DLD1 (cell line): ENCODE data around the gene THSD7B.
"Not testable (repeated sequence)": the region's sequence is repeated elsewhere in the genome, so short reads cannot be mapped to it uniquely, and the experiment has no call there.

ENCODE experiments used
- in situ Hi-C: cut with HindIII; loops from 2 replicates; pipeline ENCODE4 v1.10.0; 2017; ENCODE audit warnings: low sequenced_read_pairs

The THSD7B gene

DNA sequence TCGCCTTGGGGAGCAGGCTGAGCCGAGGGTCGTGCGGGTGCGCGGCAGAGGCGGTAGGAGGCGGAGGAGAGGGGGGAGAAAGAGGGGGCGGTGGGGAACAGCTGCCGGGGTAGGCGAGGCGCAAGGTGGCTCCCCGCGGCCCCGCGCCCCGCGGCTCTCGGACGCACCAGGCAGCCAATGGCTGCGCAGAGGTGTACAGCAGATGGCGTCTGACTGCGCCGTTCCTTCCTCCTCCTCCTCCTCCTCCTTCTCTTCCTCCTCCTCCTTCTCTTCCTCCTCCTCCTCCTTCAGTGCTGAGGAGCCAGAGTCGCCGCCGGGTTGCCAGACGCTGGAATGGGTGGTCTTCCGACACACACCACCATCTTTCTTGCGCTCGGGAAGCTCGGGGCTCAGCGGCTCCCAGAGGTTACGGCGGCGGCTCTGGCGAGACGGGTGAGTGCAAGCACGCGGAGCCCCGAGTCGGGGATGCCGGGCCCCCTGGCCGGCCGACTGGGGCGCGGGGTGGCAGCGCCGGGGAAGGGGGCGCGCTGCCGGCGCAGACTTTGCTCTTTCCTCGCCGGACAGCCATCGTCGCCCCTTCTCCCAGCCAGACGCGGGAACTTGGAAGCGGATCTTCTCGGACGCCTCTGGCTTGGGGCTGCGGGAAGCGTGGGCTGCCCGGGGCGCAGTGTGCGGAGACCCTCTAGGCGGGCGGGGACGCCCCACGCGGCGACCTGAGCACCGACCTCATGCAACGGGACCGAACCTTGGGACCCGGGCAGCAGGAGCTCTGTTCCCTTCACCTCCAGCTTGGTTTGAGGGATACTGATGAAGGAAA is at the start of gene THSD7B:
Gene THSD7B (plus strand): TSS at position 290 of the 817 bp plus-strand sequence. CDS start 116,634 bp downstream, outside the sequence.
- in situ Hi-C loops = no loop called here

GRCh38 chr2:136718273-136718672 is 47.1 kb upstream of the THSD7B start:
- in situ Hi-C loops = no loop called here

DNA sequence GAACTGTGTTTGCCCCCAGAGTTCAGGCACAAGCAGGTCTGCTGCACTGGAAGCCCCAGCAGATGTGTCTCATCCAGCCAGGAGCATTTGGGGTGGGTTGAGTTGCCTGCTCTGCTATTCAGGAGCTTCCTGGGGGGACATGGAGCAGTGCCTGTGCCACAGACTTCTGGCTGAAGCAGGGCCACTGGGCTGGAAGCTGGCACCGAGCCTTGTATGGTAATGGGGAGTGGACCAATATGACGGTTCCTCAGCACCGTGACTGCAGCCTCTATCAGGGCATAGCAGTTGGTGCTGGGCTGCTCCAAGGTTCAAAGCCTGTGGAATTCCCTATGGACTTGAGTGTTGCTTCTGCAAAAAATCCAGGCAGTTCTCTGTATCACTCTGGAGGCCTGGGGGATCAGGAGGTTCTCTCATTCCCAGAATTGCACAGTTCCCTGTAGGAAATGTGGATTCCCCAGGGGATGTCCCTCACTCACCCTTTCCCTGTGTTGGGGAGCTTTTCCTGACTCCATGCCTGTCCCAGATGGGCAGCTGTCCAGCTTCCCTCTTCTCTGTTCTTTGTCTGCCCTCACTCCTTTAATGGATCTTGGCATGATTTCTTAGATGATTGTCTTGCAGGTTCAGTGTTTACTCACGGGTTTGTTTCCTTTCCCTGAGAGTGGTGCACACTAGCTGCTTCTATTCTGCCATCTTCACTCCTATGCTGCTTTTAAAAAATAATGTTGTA is 37.2 kb upstream of the THSD7B start:
- in situ Hi-C loops = no loop called here

DNA sequence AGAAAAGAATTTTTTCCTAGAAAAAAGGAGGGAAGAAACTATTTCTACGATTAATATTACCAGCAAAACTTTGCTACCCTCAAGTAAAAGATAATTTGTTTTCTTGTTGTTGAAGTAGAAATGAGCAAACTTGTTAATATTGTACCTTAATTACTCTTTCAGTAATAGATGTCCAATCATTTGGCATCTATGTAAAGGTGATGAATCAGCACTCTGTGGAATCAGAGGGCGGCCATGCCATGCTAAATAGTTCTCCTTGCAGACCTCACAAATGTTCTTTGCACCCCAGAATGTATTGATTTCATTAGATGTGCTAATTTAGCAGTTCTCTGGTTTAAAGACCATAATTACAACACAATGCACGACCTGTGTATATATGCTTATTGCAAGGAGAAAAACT is 29.1 kb upstream of the THSD7B start:
- in situ Hi-C loops = no loop called here

DNA sequence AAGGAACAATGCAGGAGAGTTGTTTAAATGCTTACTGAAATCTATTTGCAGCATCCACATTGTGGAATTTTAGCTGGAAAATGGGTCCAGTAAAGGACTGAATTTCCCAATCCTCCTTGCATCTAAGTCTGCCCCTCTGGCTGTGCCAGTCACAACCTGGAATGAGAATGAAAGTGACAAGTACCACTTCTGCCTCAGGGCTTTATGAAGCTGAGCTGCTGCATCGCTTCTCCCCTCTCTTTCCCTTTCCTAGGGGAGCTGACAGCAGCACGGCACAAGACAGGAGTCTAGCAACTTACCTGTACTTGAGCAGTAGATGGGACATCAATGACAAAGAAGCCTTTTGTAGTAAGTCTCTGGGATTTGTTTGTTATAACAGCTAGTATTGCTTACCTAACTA is 27.3 kb upstream of the THSD7B start:
- in situ Hi-C loops = no loop called here

GRCh38 chr2:136741471-136741870 is 23.9 kb upstream of the THSD7B start:
- in situ Hi-C loops = no loop called here

GRCh38 chr2:136750065-136750464 is 15.3 kb upstream of the THSD7B start:
- in situ Hi-C loops = no loop called here

- in situ Hi-C loops = no loop called here
Measured at GRCh38 chr2:136751406-136751805, 13.9 kb upstream of the THSD7B start.

GRCh38 chr2:136758504-136758903 is 6.8 kb upstream of the THSD7B start:
- in situ Hi-C loops = not testable (repeated sequence)

GRCh38 chr2:136764452-136765255 is 691 bp upstream of the THSD7B start:
- in situ Hi-C loops = no loop called here

DNA sequence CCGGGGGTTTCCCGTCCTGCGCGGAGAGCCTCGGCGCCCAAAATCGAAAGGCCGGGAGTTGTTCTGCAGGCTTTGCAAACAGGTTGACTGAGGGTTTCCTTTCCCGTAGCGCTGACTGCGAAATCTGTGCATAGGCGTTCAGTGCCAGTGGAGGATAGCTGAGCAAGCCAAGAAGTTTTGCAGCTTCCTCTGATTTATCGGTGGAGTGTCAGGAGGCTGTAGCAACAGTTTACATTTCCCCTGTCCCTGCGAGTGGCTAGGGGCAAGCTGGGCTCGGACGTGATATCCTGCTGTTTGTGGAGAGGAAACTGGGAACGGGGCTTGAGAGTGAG is 694 bp downstream of the THSD7B start:
- in situ Hi-C loops = no loop called here

- in situ Hi-C loops = no loop called here
Measured at GRCh38 chr2:136767030-136767429, 1.7 kb downstream of the THSD7B start.

DNA sequence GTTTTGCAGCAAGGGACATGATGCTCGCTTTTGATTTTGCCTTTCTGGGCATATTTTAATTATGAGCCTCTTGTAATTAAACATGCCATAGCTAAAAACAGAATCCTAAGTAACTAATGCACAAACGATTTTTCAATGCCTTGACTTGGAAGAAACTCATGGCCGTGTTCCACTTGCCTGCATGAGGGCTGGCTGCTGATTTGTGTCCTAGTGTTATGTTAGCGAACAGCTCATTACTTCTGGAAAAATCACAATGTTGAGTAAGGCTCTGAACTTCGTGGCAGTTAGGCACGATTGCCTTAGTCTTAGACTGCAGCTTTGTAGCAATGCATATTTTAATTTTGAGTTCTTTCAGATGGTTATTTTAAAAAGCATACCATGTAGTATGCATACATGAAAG is 4.5 kb downstream of the THSD7B start:
- in situ Hi-C loops = no loop called here

DNA sequence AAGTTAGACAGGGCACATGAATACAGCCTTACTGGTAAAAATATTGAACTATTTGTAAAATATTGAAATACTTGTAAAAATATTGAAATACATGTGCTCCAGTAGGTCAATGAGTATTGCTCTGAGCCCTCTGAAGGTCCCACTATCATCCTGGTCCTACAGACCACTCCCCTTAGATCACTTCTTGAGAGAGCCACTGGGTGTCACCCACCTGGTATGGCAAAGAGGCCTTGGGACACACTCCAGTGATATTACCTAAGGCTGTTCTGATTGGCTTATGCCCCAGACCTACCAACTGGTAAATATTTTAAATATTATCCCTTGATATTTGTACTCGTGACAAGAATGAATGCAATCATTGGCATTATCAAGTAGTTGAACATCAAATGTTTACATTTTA is 5.0 kb downstream of the THSD7B start:
- in situ Hi-C loops = no loop called here

DNA sequence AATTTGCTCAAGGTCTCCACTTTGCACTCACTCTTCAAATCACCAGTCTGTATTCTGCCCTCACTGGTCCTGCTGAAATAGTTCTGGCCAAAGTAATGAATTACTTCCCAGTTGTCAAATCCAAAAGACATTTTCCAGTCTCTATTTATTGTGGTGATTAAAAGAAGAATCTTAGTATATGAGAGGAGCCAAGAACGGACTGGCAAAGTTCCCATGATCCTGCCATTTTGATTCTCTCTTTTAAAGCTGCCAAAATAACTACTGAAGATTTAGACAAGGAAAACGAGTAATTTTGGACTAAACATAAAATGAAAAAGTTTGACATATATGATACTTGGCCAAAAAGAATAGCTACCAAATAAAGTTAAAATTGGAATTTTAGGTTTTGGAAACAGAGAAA is 12.0 kb downstream of the THSD7B start:
- in situ Hi-C loops = no loop called here

- in situ Hi-C loops = no loop called here
Measured at GRCh38 chr2:136783856-136784255, 18.5 kb downstream of the THSD7B start.

DNA sequence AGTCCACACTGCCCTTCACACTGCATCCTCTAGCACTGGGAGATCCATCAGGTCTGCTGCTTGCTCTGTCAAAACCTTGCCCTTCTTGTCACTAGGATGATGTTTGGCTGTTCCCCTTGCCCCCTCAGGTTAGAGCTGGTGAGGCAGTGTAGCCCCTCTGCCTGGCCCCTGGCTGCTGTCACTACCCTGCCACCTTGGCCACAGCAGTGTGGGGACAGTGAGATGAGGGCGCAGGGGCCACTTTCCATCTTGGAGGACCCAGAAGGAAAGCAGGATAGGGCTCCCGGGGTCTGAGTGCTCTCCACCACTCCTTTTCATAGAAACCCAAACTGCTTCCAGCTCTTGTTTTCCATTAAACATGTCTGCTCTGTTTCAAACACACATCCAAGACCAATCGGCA is 19.9 kb downstream of the THSD7B start:
- in situ Hi-C loops = no loop called here

GRCh38 chr2:136787970-136788369 is 22.6 kb downstream of the THSD7B start:
- in situ Hi-C loops = no loop called here

GRCh38 chr2:136796339-136796738 is 31.0 kb downstream of the THSD7B start:
- in situ Hi-C loops = no loop called here

GRCh38 chr2:136798766-136799165 is 33.4 kb downstream of the THSD7B start:
- in situ Hi-C loops = no loop called here

DNA sequence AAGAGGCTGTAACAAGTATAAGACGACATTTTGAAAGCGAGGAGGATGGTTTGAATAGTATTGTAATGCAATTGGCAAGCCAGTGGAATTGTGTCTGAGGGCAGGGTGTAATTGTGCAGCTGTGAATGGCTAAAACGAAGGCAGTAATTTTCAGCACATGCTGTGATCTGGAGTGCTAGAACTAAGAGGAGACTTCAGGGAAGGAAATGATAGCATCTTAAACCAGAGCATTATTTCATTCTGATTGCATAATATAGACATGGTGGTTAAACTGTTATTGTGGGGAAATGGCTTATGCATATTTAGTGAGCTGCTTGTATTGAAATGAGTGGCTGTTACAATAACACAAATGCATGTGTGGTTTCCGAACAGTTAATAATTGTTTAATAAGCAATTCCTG is 36.3 kb downstream of the THSD7B start:
- in situ Hi-C loops = no loop called here

- in situ Hi-C loops = no loop called here
Measured at GRCh38 chr2:136809998-136810397, 44.7 kb downstream of the THSD7B start.
